HepG2 (cell line): Measurements from ENCODE around the gene MT1HL1. TPM values are rescaled to one million over a fixed set of nuclear protein-coding genes. Genes with fewer than 3 reads are reported as not detected.

Experiments used
- CBFB ChIP-seq: sonication (generic); formaldehyde crosslinking; IDR thresholded peaks from 2 replicates; pipeline ENCODE4 v1.4.0; 2020; ENCODE audit warnings: missing genetic modification reagents
- EP300 ChIP-seq, 3 experiments: sonication (generic) in 1 of 3; formaldehyde crosslinking in 1 of 3; IDR thresholded peaks; 2 replicates each; pipeline versions ENCODE4 v1.5.1 to v1.6.1; 2011 to 2020; ENCODE audit warnings: low read depth in 2 of 3, low read length in 2 of 3, borderline replicate concordance in 1 of 3, improper control_type of control experiment in 1 of 3, mild to moderate bottlenecking in 1 of 3, missing genetic modification reagents in 1 of 3, moderate library complexity in 1 of 3
- FOXA1 ChIP-seq, 2 experiments: fragments of 450-650 bp in 1 of 2; sonication (generic) in 1 of 2; formaldehyde crosslinking in 1 of 2; IDR thresholded peaks; 2 replicates each; pipeline versions ENCODE4 v1.4.0 to v1.6.1; 2016 to 2020; ENCODE audit warnings: missing genetic modification reagents in 1 of 2
- FOXA3 ChIP-seq: IDR thresholded peaks from 2 replicates; pipeline ENCODE4 v1.6.1; 2016; ENCODE audit warnings: missing genetic modification reagents, missing compliant biosample characterization
- HNF4G ChIP-seq, 2 experiments: sonication (generic) in 1 of 2; formaldehyde crosslinking in 1 of 2; IDR thresholded peaks; 2 replicates each; pipeline versions ENCODE4 v1.4.0 to v1.6.1; 2011 to 2020; ENCODE audit warnings: borderline replicate concordance in 2 of 2, low read depth in 2 of 2, mild to moderate bottlenecking in 2 of 2, low read length in 1 of 2, missing genetic modification reagents in 1 of 2, moderate library complexity in 1 of 2
- IRF2 ChIP-seq: IDR thresholded peaks from 2 replicates; pipeline ENCODE4 v1.6.1; 2018; ENCODE audit warnings: missing genetic modification reagents, missing compliant biosample characterization
- ISL2 ChIP-seq: sonication (generic); formaldehyde crosslinking; IDR thresholded peaks from 2 replicates; pipeline ENCODE4 v1.5.0; 2020; ENCODE audit warnings: missing genetic modification reagents
- NR1H2 ChIP-seq: sonication (generic); formaldehyde crosslinking; IDR thresholded peaks from 2 replicates; pipeline ENCODE4 v1.8.1; 2022; ENCODE audit warnings: low read depth, missing genetic modification reagents, borderline replicate concordance
- NR2F2 ChIP-seq: IDR thresholded peaks from 2 replicates; pipeline ENCODE4 v1.6.1; 2012; ENCODE audit warnings: low read depth, inconsistent platforms, borderline replicate concordance
- NR2F6 ChIP-seq, 2 experiments: IDR thresholded peaks; 2 replicates each; pipeline ENCODE4 v1.6.1; 2016; ENCODE audit warnings: antibody characterized with exemption in 1 of 2, mild to moderate bottlenecking in 1 of 2
- SOX6 ChIP-seq, 2 experiments: fragments of 450-650 bp in 1 of 2; sonication (generic) in 1 of 2; formaldehyde crosslinking in 1 of 2; IDR thresholded peaks; 2 replicates each; pipeline versions ENCODE4 v1.4.0 to v1.6.1; 2017 to 2020; ENCODE audit warnings: antibody characterized with exemption in 1 of 2, mild to moderate bottlenecking in 1 of 2, missing genetic modification reagents in 1 of 2
- ZNF205 ChIP-seq: IDR thresholded peaks from 2 replicates; pipeline ENCODE4 v1.6.1; 2018; ENCODE audit warnings: missing biosample characterization, missing genetic modification reagents
- ZNF530 ChIP-seq: sonication (generic); formaldehyde crosslinking; IDR thresholded peaks from 2 replicates; pipeline ENCODE4 v1.5.0; 2020; ENCODE audit warnings: low read depth, mild to moderate bottlenecking, missing genetic modification reagents
- polyA plus RNA-seq, 8 experiments: library from polyadenylated mRNA; depleted of rRNA in 3 of 8; stranded (reverse) in 7 of 8; unstranded in 1 of 8; fragments of >200 nt; fragmentation: Illumina TruSeq in 4 of 8; extraction: Trizol in 4 of 8; gene quantifications; 2 replicates each; pipeline versions ENCODE4 v1.2.1 to v1.2.3, GENCODE V29; 2011 to 2016; ENCODE audit warnings: low read depth in 4 of 8, missing spikeins in 1 of 8, mixed read lengths in 1 of 8; ENCODE audit not compliant: insufficient read depth in 1 of 8
- total RNA-seq, 5 experiments: library from RNA; depleted of rRNA; stranded (reverse); fragments of >200 nt; fragmentation: Illumina TruSeq; extraction: Trizol; gene quantifications; 2 replicates each; pipeline ENCODE4 v1.2.3, GENCODE V29; 2016; ENCODE audit warnings: low read depth in 1 of 5
- TF ChIP-seq, protein P1 (sequence below), 2 experiments: fragments of 450-650 bp in 1 of 2; sonication (generic) in 1 of 2; formaldehyde crosslinking in 1 of 2; IDR thresholded peaks; 2 replicates each; pipeline versions ENCODE4 v1.6.1 to v1.8.0; 2016 to 2022; ENCODE audit warnings: antibody characterized with exemption in 1 of 2, mild to moderate bottlenecking in 1 of 2, missing genetic modification reagents in 1 of 2
- TF ChIP-seq, protein P2 (sequence below): sonication (generic); formaldehyde crosslinking; IDR thresholded peaks from 2 replicates; pipeline ENCODE4 v1.5.0; 2020; ENCODE audit warnings: missing genetic modification reagents
- TF ChIP-seq, protein P3 (sequence below): IDR thresholded peaks from 2 replicates; pipeline ENCODE4 v1.6.1; 2012; ENCODE audit warnings: low read depth, low read length, improper control_type of control experiment

MT1HL1 gene
- total and polyA plus RNA-seq, 2 of the 13 experiments (the other 11 are each of a cell fraction or from before 2014, with no cell fraction given): not detected

DNA sequence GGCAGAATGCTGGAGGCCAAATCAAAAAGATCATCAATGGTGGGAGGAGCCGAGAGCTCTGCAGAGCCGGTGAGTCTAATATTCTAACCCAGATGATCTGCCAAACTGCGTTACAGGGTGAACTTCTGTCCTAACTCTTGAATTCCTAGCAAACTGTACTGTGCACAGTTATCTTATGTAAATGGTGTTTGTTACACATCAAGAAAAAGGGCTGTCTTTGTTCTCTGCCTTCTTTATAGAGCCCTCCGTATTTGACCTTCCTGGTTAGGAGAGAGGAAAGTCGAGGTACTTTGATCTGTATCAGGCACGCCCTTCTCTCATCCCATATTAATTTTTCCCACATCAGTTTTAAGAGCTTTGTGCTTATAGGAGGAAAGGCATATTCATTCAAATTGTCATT, 37.6 kb downstream of the MT1HL1 start (continued):
- TF ChIP-seq, protein P1, sequence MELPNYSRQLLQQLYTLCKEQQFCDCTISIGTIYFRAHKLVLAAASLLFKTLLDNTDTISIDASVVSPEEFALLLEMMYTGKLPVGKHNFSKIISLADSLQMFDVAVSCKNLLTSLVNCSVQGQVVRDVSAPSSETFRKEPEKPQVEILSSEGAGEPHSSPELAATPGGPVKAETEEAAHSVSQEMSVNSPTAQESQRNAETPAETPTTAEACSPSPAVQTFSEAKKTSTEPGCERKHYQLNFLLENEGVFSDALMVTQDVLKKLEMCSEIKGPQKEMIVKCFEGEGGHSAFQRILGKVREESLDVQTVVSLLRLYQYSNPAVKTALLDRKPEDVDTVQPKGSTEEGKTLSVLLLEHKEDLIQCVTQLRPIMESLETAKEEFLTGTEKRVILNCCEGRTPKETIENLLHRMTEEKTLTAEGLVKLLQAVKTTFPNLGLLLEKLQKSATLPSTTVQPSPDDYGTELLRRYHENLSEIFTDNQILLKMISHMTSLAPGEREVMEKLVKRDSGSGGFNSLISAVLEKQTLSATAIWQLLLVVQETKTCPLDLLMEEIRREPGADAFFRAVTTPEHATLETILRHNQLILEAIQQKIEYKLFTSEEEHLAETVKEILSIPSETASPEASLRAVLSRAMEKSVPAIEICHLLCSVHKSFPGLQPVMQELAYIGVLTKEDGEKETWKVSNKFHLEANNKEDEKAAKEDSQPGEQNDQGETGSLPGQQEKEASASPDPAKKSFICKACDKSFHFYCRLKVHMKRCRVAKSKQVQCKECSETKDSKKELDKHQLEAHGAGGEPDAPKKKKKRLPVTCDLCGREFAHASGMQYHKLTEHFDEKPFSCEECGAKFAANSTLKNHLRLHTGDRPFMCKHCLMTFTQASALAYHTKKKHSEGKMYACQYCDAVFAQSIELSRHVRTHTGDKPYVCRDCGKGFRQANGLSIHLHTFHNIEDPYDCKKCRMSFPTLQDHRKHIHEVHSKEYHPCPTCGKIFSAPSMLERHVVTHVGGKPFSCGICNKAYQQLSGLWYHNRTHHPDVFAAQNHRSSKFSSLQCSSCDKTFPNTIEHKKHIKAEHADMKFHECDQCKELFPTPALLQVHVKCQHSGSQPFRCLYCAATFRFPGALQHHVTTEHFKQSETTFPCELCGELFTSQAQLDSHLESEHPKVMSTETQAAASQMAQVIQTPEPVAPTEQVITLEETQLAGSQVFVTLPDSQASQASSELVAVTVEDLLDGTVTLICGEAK (IDR thresholded peaks at IDR 0.05): no peak
- TF ChIP-seq, protein P1 (CRISPR knock-in tag; IDR thresholded peaks at IDR 0.05): no peak
- TF ChIP-seq, protein P2, sequence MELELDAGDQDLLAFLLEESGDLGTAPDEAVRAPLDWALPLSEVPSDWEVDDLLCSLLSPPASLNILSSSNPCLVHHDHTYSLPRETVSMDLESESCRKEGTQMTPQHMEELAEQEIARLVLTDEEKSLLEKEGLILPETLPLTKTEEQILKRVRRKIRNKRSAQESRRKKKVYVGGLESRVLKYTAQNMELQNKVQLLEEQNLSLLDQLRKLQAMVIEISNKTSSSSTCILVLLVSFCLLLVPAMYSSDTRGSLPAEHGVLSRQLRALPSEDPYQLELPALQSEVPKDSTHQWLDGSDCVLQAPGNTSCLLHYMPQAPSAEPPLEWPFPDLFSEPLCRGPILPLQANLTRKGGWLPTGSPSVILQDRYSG (CRISPR knock-in tag): no peak
- TF ChIP-seq IRF2: no peak
- no peak for TF ChIP-seq FOXA1 (IDR thresholded peaks at IDR 0.05)
- peak; percentile 28; the same call in 1 of the 2 replicates for TF ChIP-seq FOXA1 (CRISPR knock-in tag; IDR thresholded peaks at IDR 0.05)
- peak in 1 of 2 experiments; percentile 63; a peak in 1 of 4 replicates for TF ChIP-seq EP300 (IDR thresholded peaks at IDR 0.05; ENCODE audit: low read depth in 2 of 2, low read length in 2 of 2)
- TF ChIP-seq EP300 (CRISPR knock-in tag; IDR thresholded peaks at IDR 0.05; ENCODE audit: borderline replicate concordance): no peak
- no peak for TF ChIP-seq ZNF530
- peak; percentile 67 for TF ChIP-seq NR2F6 (IDR thresholded peaks at IDR 0.05)
- TF ChIP-seq NR2F6 (CRISPR knock-in tag; IDR thresholded peaks at IDR 0.05): peak; percentile 57; the same call in 1 of the 2 replicates
- TF ChIP-seq ISL2 (CRISPR knock-in tag): peak; percentile 21; the same call in 1 of the 2 replicates
- TF ChIP-seq FOXA3 (CRISPR knock-in tag): peak; percentile 40; the same call in 1 of the 2 replicates
- TF ChIP-seq HNF4G (IDR thresholded peaks at IDR 0.05; ENCODE audit: borderline replicate concordance, low read depth, low read length): peak; percentile 25; the same call in 1 of the 2 replicates
- TF ChIP-seq HNF4G (CRISPR knock-in tag; IDR thresholded peaks at IDR 0.05; ENCODE audit: borderline replicate concordance, low read depth): no peak
- no peak for TF ChIP-seq NR1H2
- TF ChIP-seq ZNF205: no peak
- TF ChIP-seq CBFB: no peak
- no peak for TF ChIP-seq SOX6 (IDR thresholded peaks at IDR 0.05)
- peak; percentile 73 for TF ChIP-seq SOX6 (CRISPR knock-in tag; IDR thresholded peaks at IDR 0.05)
- TF ChIP-seq NR2F2: peak; percentile 13; the same call in 1 of the 2 replicates
- TF ChIP-seq, protein P3, sequence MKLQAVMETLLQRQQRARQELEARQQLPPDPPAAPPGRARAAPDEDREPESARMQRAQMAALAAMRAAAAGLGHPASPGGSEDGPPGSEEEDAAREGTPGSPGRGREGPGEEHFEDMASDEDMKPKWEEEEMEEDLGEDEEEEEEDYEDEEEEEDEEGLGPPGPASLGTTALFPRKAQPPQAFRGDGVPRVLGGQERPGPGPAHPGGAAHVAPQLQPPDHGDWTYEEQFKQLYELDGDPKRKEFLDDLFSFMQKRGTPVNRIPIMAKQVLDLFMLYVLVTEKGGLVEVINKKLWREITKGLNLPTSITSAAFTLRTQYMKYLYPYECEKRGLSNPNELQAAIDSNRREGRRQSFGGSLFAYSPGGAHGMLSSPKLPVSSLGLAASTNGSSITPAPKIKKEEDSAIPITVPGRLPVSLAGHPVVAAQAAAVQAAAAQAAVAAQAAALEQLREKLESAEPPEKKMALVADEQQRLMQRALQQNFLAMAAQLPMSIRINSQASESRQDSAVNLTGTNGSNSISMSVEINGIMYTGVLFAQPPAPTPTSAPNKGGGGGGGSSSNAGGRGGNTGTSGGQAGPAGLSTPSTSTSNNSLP: 0 out of 2 replicates have a peak, but pooled peaks have one; percentile 18
